Heart left ventricle (tissue), 16 donors: ENCODE data around the gene TRIM66. TPM values are rescaled to one million over a fixed set of nuclear protein-coding genes. Genes with fewer than 3 reads are reported as not detected.
A peak's percentile ranks its signal among the peaks of the same experiment; 100 is the strongest.

Source experiments
- ATAC-seq, 4 donors: fragments of 200-7000 bp; cut with Tn5 transposase; one replicate each; pipeline ENCODE4 v1.9.1; 2020 to 2022; ENCODE audit warnings: moderate library complexity in 4 of 4, mild to moderate bottlenecking in 3 of 4, moderate number of reproducible peaks in 1 of 4
- DNase-seq, 5 donors: peaks; one replicate each; pipeline ENCODE4 v3.0.0-alpha.2; 2020
- H3K27ac ChIP-seq, 12 donors: fragments of 200-600 bp; sonication (generic) in 4 of 12; one replicate each; pipeline versions ENCODE4 v1.5.0 to v1.8.0; 2016 to 2022; ENCODE audit warnings: mild to moderate bottlenecking in 2 of 12
- H3K27me3 ChIP-seq, 9 donors: fragments of 200-600 bp; sonication (generic) in 2 of 9; one replicate each; pipeline versions ENCODE4 v1.5.1 to v1.8.0; 2016 to 2022; ENCODE audit warnings: mild to moderate bottlenecking in 3 of 9
- H3K36me3 ChIP-seq, 9 donors: fragments of 200-600 bp; sonication (generic) in 2 of 9; one replicate each; pipeline versions ENCODE4 v1.5.0 to v1.8.0; 2018 to 2022; ENCODE audit warnings: mild to moderate bottlenecking in 2 of 9
- H3K4me1 ChIP-seq, 12 donors: fragments of 200-600 bp; sonication (generic) in 4 of 12; one replicate each; pipeline versions ENCODE4 v1.5.0 to v1.8.0; 2016 to 2022; ENCODE audit warnings: mild to moderate bottlenecking in 3 of 12
- H3K4me3 ChIP-seq, 12 donors: fragments of 200-600 bp; sonication (generic) in 4 of 12; one replicate each; pipeline versions ENCODE4 v1.5.0 to v1.8.0; 2017 to 2022; ENCODE audit warnings: mild to moderate bottlenecking in 9 of 12, moderate library complexity in 4 of 12
- H3K9me3 ChIP-seq, 12 donors: fragments of 200-600 bp; sonication (generic) in 4 of 12; one replicate each; pipeline versions ENCODE4 v1.5.0 to v1.8.0; 2016 to 2022; ENCODE audit warnings: mild to moderate bottlenecking in 1 of 12
- CTCF ChIP-seq, 12 donors: fragments of 200-600 bp; sonication (generic) in 4 of 12; IDR thresholded peaks; one replicate each; pipeline versions ENCODE4 v1.5.0 to v1.8.0; 2018 to 2022; ENCODE audit warnings: antibody characterized with exemption in 12 of 12, mild to moderate bottlenecking in 5 of 12
- POLR2A ChIP-seq, 2 donors: fragments of 450-650 bp; IDR thresholded peaks; one replicate each; pipeline ENCODE4 v1.6.1; 2017; ENCODE audit warnings: antibody characterized with exemption in 2 of 2, mild to moderate bottlenecking in 2 of 2, moderate library complexity in 2 of 2
- WGBS, 4 donors: extraction: QIAGEN DNeasy Blood & Tissue Kit in 2 of 4; methylation state at CpG; one replicate each; pipeline versions ENCODE4 v1.1.5 to v1.1.7; 2013 to 2018; 5-methylcytosine and 5-hydroxymethylcytosine counted together
- intact Hi-C, 10 donors: fragments of 100-400 bp; cut with DNase I; formaldehyde crosslinking; loops; one replicate each; pipeline versions ENCODE4 v1.11.1 to v1.14.2; 2022
- polyA plus RNA-seq, 2 donors: library from polyadenylated mRNA; stranded (reverse); fragments of 200-250 nt; gene quantifications; one replicate each; pipeline ENCODE4 v1.2.3, GENCODE V29; 2013
- total RNA-seq, 9 donors: library from RNA; depleted of rRNA in 2 of 9; stranded (reverse); fragments of >200 nt in 2 of 9; fragmentation: NEBNext Ultra II Directional in 3 of 9; extraction: Animal tissue kit (Norgen Biotek cat#: 25700) in 3 of 9; gene quantifications; one replicate each; pipeline versions ENCODE4 v1.1.0 to v1.2.4, GENCODE V29; 2016 to 2023
- donor health status: ischemic (EF 13 %, LVEDD 7.1; RV severe dilation, severe dysfunction).
- donor health status: healthy with polysubstance abuse.
- donor health status: DM: no; HTN: yes; CAD: no.
- donor health status: DM: no; HTN: no; CAD: no.
- donor health status: ischemic (EF 25% LVEDD 6.9; RV normal size, moderate dysfunction).
- donor health status: ischemic (EF 25% LVEDD 5.7; RV mildly dilated, moderate dysfunction).
- donor health status: healthy.
- donor health status: DM: yes; HTN: yes; CAD: no.
- donor health status: ischemic (EF 35%, LVEDD 5.7; RV mildly dilated, moderate dysfunction).
- donor health status: nonischemic (EF 11% LVEDD 7.7; RV severe dilation, severe dysfunction).
- donor health status: DM: yes; HTN: yes; CAD: no.
- donor health status: PGD.
- donor health status: ischemic (EF 29% LVEDD 5.4; RV normal size, mild dysfunction).
- donor health status: nonischemic (EF 23%, LVEDD 6.1; RV moderate dilation, normal function).

The TRIM66 gene
- total and polyA plus RNA-seq, 11 donors = 0.71 to 10.1 (median 3.8) TPM

- Histone ChIP-seq H3K9me3 (peaks cover 0 to 2% (median 0%) of the 10 kb centered on the region in 12 donors), H3K4me3 (peak overlapping the region; percentile 36 to 79 (median 65)), H3K27me3 (peaks cover 4 to 38% (median 8%) of the 10 kb centered on the region in 9 donors), H3K36me3 (no peaks in the 10 kb centered on the region), H3K27ac (peak overlapping the region in 8 of 12 donors; percentile 10 to 75 (median 64)), H3K4me1 (peaks cover 0 to 15% (median 0%) of the 10 kb centered on the region in 12 donors)
- intact Hi-C loops = loop anchor here in 1 of 10 donors (10.0 kb wide), 1 partner anchor 211 kb away; no protein-coding TSS in a partner anchor
- DNase-seq (no peak), ATAC-seq (peak in 1 of 4 donors; percentile 17)
- TF ChIP-seq CTCF (IDR thresholded peaks at IDR 0.05) = no peak
- TF ChIP-seq POLR2A (IDR thresholded peaks at IDR 0.05) = no peak
- WGBS, 4 donors = 13 to 18% (median 16%) methylated on average over 7 of the region's 7 CpGs
Measured at GRCh38 chr11:8593455-8593854, 89.0 kb downstream of the TRIM66 start.

- no peak overlapping the region for H3K27ac ChIP-seq
- no peaks in the 10 kb centered on the region for H3K36me3 ChIP-seq
- H3K4me1 ChIP-seq = peaks cover 0 to 4% (median 0%) of the 10 kb centered on the region in 12 donors
- TF ChIP-seq CTCF (IDR thresholded peaks at IDR 0.05) = no peak
- TF ChIP-seq POLR2A (IDR thresholded peaks at IDR 0.05) = no peak
- peaks cover 0 to 12% (median 0%) of the 10 kb centered on the region in 12 donors for H3K9me3 ChIP-seq
- no peak overlapping the region for H3K4me3 ChIP-seq
- H3K27me3 ChIP-seq = peaks cover 0 to 13% (median 0%) of the 10 kb centered on the region in 9 donors
- ATAC-seq = no peak
- no peak for DNase-seq
- intact Hi-C loops = no loop called here
Measured at GRCh38 chr11:8587915-8588314, 94.5 kb downstream of the TRIM66 start.

GRCh38 chr11:8586805-8587204, 95.7 kb downstream of the TRIM66 start:
- ATAC-seq (no peak), DNase-seq (no peak)
- H3K27me3 ChIP-seq = peaks cover 0 to 6% (median 0%) of the 10 kb centered on the region in 9 donors
- intact Hi-C loops = no loop called here
- peaks cover 0 to 12% (median 0%) of the 10 kb centered on the region in 12 donors for H3K9me3 ChIP-seq
- WGBS, 4 donors = 71 to 81% (median 76%) methylated on average over 2 of the region's 2 CpGs
- H3K36me3 ChIP-seq = no peaks in the 10 kb centered on the region
- H3K27ac ChIP-seq = no peak overlapping the region
- H3K4me3 ChIP-seq = no peak overlapping the region
- H3K4me1 ChIP-seq = peaks cover 0 to 4% (median 0%) of the 10 kb centered on the region in 12 donors
- TF ChIP-seq POLR2A (IDR thresholded peaks at IDR 0.05) = no peak
- TF ChIP-seq CTCF (IDR thresholded peaks at IDR 0.05) = no peak

- no peak overlapping the region for H3K4me3 ChIP-seq
- no peak overlapping the region for H3K27ac ChIP-seq
- no peaks in the 10 kb centered on the region for H3K36me3 ChIP-seq
- ATAC-seq = no peak
- TF ChIP-seq CTCF (IDR thresholded peaks at IDR 0.05) (no peak), POLR2A (IDR thresholded peaks at IDR 0.05) (no peak)
- WGBS, 4 donors = 71 to 100% (median 89%) methylated on average over 1 of the region's 1 CpG
- intact Hi-C loops = no loop called here
- H3K9me3 ChIP-seq = peaks cover 0 to 12% (median 0%) of the 10 kb centered on the region in 12 donors
- H3K27me3 ChIP-seq = peaks cover 0 to 6% (median 0%) of the 10 kb centered on the region in 9 donors
- DNase-seq = no peak
- peaks cover 0 to 4% (median 0%) of the 10 kb centered on the region in 12 donors for H3K4me1 ChIP-seq
Measured at GRCh38 chr11:8586184-8586583, 96.3 kb downstream of the TRIM66 start.
